GM19238 (cell line): ENCODE results near the gene RPS6KA2.

Source experiments
- DNase-seq: peaks from one replicate; pipeline ENCODE4 v3.0.0; 2011; ENCODE audit warnings: low spot score; ENCODE audit not compliant: insufficient read length

Gene RPS6KA2

DNA sequence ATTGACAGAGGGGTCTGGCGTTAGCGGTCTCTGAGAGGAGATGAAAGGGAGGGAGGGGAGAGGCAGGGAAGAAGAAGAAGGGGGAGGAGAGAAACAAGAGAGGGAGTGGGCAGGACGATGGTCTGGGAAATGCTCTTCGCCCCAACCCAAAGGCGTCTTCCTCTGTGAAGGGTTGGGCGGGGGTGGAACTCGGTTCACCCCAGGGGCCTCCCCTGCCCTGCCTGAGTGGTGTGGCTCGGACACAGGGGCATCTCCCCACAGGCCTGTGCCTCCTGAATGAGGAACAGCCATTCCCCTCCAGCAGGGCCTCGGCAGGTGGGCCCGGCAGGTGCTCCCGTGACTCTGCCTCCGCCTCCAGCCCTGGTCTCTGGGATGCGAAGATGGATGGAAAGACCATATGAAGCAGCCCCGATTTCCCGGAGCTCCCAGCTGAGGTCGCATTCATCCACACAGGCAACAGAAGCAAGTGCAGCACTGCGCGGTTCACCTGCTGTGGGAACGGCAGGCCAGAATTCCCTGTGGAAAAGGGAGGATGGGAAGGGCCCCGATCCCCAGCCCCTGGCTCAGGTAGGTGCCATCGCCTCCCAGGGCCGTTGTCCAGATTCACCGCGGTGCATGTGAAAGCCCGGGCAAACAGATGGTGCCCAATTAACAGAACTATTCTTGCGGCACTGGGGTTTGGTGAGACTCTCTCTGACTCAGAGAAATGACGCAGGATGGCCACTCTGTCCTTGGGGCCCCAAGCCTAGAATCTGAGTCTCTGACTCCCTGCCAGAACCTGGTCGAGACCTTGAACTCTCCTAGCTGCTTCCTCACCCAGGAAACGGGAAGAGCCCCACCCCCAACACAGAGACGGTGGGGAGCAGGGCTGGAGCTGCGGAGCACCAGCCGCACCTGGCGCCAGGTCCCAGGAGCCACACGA is 29.4 kb upstream of the RPS6KA2 start:
- no peak for DNase-seq

DNA sequence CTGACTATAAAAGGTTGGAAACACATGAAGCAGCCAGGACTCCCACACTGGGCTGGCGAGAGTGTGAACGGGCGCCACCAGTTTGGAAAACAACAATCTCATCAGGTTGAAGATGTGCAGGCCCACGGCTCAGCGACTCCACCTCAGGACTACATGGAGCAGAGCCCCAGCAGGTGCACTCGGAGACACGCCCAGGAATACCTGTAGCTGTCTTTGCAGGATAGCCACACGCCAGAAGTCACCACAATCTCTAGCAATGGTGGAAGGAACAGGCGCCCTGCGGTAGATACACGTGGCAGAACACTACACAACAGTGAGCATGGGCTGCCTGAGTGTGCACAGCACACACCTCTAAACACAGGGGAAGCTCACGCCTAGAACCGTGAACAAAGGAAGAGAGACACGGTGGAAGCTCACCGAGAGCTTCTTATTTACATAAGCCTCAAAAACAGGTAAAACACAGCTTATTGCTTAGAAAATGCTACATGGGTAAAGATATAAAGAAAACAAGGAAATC is 28.7 kb upstream of the RPS6KA2 start:
- DNase-seq = no peak

DNA sequence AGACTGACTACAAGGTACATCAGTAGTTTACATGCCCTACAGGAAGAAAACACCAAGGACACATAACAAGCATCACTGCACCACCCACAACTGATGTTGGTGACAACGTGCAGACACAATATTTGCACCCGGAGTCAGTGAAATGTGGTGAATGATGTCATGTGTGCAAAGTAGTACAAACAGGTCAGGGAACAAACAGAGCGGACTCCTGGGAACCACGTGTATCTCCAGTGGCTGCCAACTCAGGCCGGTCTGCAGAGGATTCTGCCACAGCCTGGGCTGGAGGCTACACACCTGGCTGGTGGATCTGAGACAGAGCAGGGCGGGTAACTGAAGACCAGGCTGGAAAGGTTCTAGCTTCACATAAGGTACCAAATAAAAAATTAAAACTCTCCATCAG is 28.2 kb upstream of the RPS6KA2 start:
- no peak for DNase-seq

DNA sequence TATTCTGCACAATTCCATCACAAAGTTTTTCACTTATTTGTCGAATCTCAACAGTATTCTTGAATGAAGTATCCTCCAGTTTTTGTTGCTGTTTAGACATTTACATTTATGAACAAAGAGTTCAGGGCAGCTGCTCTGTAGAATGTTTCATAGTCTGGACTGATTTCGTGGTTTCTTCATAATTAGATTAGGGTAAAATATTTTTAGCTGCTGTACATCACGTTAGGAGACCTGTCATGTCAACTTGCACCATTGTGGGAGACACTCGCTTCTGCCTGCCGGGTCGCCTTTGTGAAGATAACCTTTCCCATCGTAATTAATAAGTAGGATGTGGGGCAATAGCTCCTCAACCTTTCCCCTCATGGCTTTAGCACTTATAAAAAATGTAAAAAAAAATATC is 27.5 kb upstream of the RPS6KA2 start:
- no peak for DNase-seq

DNA sequence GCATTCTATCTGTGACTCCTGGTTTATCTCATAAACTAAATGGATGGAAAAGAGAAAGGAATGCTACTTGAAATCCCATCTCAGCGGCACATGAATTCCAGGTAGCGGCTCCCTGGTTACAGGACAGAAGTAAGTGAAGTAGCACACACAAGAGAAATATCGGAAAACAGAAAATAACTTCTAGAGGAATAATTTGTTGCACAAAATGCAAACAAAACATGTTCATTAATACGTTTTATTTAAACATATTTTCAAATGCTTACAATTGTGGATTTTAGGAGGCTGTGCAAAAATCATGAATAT is 26.5 kb upstream of the RPS6KA2 start:
- DNase-seq = no peak

DNA sequence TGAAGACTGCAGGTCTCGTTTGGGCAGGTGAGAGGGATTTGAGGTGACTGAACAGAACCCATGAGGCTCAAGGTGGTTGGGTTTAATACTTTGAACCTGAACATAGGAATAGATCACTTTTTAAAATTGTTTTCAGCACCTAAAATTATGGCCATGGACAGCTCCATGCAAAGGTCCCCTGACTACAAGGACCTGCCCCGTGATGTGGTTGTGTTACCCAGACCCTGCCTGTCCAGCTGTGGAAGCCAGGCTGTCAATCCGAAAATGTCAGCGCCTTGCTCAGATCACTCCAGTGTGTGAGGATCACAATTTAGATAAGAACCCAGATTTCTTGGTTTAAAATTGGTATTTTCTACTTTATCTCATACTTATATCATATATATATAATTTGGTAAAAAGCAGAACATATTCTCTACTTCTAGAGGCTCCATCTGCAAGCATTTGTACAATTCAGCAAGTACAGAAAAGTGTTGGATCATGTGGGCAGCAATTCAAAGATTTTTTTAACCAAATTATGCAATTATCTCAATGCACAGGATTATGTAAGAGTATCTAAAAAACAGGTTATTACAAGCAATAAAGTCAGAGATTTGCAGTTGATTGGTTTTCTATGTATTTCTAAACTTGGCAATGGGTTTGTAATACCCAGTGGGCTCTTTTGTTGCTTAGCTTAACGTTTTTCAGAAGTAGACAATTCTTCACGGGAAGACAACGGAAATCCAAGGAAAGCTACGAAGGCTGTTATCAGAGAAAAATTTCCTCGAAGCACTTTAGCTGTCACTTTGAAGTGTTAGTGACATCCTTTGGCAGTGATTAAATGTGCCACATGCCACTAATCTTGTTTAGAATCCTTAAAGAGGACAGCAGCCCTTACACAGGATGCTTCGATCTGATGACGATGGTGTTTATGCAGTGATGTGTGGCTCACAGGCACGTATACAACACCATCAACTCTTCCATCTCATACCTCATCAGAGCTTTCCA is 24.1 kb upstream of the RPS6KA2 start:
- no peak for DNase-seq

DNA sequence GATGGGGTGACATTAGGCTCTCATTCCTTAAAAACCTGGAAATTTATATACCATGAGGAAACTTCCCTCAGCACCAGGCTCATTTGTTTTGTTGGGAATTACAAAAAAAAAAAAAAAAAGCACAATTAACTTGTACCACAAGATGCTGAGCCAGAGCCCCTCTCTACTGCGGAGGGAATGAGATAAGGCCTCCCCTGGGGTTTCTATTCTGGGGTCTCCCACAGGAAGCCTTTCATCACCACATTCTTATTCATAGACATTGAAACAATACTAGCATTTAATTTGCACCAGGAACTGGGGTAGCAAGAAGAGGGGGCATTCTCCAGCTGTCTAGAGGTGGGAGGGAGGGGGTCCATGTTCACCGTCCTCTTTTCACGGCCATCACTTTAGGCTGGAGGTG is 23.0 kb upstream of the RPS6KA2 start:
- DNase-seq = no peak

DNA sequence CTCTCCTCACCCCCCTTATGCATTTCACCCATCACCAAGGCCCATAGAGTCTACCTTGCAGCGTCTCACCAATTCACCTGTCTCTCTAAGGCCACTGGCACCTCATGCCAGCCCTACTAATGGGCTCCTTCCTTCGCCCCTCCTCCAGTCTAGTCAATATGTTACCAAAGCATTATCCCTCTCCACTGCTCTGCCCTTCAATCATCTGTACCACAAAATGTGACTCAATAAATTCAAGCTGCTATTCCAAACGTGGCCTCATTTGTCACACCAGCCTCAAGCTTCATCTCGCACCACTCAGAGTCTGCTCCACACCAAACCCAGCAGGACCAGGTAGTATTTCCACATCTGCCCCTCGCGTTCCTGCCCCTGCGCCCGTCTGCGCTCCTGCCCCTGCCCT is 21.8 kb upstream of the RPS6KA2 start:
- DNase-seq = no peak

DNA sequence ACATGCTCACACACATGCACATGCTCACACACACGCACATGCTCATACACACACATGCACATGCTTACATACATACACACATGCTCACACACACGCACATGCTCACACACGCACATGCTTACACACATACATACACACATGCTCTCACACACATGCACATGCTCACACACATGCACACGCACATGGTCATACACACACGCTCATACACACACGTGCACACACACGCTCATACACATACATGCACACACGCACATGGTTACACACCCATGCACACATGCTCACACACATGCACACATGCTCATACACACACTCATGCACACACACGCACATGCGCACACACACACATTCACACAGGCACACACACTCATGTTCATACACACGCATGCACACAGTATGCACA is 20.8 kb upstream of the RPS6KA2 start:
- DNase-seq = no peak

DNA sequence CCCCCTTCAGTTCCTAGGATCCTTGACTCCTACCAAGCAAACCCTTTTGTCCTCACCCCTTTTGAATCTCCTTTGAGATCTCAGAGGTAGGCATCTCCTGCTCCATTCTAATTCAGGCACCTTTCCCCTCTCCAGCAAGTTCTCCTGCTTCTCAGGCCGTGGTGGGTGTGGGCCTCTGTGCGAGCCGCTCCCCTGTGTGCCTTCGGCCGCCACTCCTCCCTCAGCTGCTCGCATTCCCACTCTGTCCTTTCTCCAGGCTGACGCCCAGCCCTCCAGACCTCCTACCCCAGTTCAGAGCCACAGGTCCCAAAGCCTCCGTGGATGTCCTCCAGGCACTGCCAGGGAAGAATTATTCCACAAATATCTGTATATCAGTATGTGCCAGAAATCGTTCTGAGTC is 19.7 kb upstream of the RPS6KA2 start:
- no peak for DNase-seq

DNA sequence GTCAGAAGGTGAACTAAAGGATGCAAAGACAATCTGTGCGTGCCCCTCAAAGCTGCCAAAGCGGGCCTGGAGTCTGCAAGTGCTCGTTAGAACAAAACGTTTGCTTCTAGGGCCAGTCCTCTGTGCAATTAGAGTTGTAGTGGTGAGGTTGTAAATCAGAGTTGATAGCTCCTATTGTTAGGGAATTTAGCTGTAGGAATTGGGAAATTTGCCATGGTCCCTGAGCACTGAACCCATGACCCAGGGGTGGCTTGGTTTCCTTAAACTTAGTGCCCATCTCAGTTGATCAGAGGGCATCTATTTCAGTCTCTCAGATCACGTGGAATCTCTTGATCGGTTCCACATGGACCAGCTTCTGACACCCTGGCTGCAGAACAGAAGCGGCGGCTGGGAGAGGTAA is 18.8 kb upstream of the RPS6KA2 start:
- DNase-seq = no peak

DNA sequence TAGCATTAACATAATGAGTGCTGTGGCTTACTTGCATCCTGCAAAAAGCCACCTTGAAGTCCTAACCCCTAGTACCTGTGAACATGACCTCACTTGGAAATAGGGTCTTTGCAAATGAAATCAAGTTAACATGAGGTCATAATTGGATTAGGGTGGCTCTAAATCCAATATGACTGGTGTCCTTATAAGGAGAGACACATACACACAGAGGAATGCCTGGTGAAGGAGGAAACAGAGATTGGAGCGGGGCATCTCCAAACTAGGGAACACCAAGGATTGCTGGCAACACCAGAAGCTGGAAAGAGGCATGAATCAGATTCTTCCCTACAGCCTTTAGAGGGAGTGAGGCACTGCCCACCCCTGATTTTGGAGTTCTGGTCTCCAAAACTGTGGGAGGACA is 17.6 kb upstream of the RPS6KA2 start:
- DNase-seq = no peak

DNA sequence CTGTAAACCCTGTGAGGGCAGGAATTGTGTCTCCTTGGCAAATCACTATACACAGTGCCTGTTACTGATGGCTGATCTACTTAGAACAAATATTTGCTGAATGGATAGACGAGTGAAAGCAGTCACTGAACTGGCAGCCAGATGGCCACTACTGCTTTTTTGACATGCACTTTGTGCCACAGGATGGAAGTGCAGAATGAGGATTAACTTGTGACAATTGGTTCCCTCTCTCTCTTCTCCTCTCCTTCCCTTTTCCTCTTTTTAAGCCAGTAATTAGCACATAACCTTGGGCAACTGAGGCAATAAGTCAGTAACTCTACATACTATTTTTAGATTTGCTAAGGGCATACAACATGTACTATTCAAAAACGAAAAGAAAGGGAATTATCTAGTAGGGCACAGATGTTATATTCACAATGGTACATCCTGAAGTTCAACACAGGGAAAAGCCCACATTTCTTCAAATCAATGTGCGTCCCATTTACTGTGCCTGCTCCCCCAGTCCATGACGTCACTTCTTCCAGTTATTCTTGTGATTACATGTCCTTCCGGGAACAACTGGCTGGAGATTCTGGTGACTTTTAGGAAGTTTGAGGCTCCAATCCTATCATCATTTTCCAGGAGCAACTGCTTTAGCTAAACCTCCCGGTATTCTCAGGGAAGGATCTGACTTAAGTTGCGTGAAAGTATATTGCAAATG is 17.0 kb upstream of the RPS6KA2 start:
- no peak for DNase-seq

DNA sequence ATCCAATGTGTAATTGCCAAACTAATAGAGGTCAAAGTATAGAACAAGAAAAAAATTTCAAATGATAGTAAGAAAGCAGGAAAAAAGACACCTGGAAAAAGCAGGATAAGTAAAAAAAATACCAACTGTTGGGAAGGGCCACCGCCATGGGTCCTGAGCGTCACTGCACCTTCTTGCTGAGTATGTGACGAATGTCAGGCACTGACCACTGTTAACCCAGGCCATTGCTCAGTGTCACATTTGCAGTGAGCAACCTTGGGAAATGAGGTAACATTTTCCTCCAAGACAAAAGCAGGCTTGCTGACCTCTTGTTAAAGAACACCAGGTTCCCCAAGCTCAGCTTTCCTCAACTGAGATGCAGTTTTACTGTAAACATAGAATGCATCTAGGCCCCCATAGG is 15.6 kb upstream of the RPS6KA2 start:
- no peak for DNase-seq

DNA sequence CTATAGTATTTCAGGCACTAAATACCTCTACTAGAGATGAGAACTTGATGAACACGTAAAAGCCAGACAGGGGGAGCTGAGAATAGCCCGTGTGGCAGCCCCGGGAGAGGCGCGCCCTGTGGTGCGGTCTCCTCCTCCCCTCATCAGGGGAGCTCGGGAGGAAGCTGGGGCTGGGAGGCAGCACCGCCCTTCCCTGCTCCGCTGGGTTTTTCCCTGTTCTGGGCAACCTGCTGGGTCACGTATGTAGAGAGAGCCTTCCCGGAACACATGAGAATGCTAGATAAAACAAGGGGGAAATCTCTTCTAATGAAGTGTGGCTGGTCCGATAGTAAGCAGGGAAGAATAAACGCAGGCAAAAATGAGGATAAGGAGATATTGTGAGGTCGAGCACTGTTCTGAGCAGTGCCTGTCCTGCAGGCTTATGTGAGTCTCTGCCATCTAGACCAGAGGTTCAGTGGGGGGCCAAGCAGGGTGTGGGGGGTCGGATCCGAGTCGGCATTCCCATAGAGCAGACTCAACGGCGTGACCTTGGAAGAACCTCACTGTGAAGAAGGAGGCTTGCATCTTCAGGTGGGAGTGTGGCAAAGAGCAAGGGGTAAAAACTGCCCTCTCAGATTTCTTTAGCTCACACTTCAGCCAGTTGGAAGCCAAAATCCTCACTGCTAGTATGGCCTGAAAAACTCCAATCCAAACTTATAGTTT is 13.4 kb upstream of the RPS6KA2 start:
- DNase-seq = no peak

DNA sequence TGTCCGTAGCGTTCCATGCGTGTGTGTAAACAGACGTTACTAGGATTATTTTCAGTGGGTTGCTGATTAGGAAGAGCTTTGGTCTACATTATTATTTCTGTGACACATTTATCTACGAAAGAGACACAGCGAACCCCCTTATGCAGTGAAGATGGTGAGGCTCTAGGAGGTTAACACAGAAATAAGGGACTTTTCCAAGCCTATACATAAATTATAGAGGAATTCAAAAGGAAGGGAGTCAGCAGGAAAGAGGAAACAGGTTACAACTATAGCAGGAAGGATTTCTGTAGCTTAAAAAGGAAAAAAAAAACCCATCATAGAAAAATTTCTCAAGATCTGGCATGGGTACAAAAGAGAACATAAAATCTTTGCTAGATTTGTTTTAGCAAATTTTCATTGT is 12.9 kb upstream of the RPS6KA2 start:
- DNase-seq = no peak

DNA sequence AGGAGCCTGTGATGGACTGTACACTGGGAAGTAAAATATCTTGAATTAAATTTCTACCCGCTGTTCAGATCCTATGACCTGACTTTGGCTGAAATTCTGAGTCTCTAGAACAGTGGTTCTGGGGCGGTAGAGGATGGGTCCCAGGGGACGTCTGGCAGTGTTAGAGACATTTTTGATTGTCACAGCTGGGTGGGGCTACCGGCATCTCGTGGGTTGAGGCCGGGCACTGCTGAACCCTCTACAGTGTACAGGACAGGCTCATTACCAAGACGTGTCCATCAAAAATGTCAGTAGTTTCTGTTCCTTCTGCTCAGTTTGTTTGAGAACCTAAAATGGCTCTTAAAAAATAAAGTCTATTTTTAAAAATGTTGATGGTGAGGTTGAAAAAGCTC is 11.5 kb upstream of the RPS6KA2 start:
- DNase-seq = no peak

DNA sequence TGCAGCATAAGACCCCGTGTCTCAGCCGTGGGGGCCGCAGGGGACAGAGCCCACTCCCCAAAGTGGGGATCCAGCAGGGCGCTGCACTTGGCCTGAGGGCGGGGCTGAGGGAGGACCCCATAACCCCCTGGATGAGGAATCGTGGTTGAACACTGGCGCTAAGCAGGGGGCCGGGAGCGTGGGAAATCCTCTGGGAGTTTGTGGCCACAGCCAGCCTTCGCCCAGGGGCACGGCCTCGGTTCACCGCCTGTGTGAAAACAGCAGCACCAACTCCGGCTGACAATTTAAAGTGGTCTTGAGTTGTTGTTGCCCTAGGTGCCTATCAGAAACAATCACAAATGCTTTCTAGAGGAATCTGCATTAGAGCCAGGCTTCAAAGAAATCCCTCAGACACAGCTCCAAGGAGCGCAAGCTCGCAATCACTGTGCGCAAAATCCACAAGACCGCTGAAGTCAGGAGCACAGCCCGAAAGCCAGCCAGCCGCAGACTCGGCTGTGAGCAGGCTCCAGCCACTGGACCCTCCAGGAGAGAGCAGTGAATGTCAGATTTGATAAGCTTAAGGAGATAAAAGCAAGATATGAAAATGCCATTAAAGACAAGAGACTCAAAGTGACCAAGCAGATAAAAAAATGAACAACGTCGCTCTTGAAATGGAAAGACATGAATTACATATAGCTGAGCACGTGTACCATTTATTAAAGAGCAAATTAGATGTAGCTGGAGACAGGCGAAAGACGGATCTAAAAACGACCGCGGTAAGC is 10.9 kb upstream of the RPS6KA2 start:
- no peak for DNase-seq

DNA sequence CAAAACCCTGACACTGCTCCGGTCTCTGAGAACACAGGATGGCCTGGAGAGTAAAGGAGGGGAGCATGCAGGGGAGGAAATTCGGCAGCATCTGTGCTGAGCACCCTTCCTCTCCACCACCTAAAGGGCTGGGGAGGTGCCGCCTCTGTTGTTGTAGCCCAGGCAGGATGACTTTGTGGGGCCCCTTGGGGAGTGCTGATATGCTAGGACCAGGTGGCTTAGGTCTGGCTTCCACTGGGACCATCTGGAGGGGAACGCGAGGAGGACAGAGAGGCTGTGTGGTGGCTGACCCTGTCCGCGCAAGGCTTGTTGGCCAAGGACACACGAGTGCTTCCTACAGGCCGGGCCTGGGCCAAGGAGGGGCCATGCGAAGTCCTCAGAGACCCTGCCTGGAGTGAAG is 9.9 kb upstream of the RPS6KA2 start:
- no peak for DNase-seq

DNA sequence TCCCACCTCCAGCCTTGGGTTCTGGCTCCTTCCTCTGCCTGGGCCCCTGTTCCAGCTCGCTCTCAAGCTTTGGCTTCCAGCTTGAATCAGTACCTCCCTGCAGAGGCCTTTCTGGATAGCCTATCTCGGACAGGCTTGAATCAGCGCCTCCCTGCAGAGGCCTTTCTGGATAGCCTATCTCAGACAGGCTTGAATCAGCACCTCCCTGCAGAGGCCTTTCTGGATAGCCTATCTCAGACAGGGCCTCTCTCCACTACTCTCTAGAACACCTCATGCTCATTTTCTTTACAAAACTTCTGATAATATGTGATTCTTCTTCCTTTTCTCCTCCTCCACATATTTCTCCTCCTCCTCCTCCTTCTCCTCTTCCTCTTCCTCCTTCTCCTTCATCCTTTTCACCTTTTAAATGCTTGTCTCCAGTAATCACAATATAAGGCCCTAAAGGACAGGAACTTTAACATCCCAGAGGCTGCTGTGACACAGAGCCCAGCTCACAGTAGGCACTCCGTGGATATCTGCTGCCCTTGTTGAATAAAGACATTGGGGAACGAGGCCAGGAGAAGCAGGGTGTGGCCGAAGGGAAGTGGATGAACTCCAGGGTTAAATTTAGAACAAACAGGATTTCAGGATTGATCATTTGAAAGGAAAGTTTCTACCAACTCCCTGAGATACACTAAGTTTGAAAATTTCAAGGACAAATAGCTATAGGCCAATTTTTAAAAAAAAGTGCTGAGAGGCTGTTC is 9.3 kb upstream of the RPS6KA2 start:
- DNase-seq = no peak
